Neutrophil (primary cell): ENCODE measurements around the gene TGFBRAP1.
A peak's percentile ranks its signal among the peaks of the same experiment; 100 is the strongest.

ENCODE experiments used
- H3K27ac ChIP-seq: fragments of 200-600 bp; sonication (generic); 2 replicates; pipeline ENCODE4 v1.5.1; 2016; ENCODE audit warnings: mild to moderate bottlenecking, moderate library complexity
- H3K27me3 ChIP-seq: fragments of 200-600 bp; sonication (generic); 2 replicates; pipeline ENCODE4 v1.6.0; 2016; ENCODE audit warnings: mild to moderate bottlenecking
- H3K36me3 ChIP-seq: fragments of 200-600 bp; sonication (generic); 2 replicates; pipeline ENCODE4 v1.5.1; 2017
- H3K4me1 ChIP-seq, 2 experiments: fragments of 200-600 bp in 1 of 2; sonication (generic) in 1 of 2; 1 replicate in 1 of 2; 2 replicates in 1 of 2; pipeline versions ENCODE4 v1.5.1 to v1.6.1; 2013 to 2016; ENCODE audit warnings: low read depth in 1 of 2, low read length in 1 of 2, mild to moderate bottlenecking in 1 of 2, moderate library complexity in 1 of 2; ENCODE audit not compliant: control insufficient read depth in 1 of 2, insufficient read depth in 1 of 2
- H3K4me3 ChIP-seq, 2 experiments: fragments of 200-600 bp in 1 of 2; sonication (generic) in 1 of 2; 1 replicate in 1 of 2; 2 replicates in 1 of 2; pipeline ENCODE4 v1.5.1; 2013 to 2016; ENCODE audit warnings: low read depth in 1 of 2, low read length in 1 of 2, mild to moderate bottlenecking in 1 of 2, moderate library complexity in 1 of 2
- H3K9me3 ChIP-seq: fragments of 200-600 bp; sonication (generic); 2 replicates; pipeline ENCODE4 v1.5.1; 2016
- TF ChIP-seq, protein P1 (sequence below): fragments of 200-600 bp; sonication (generic); IDR thresholded peaks from 2 replicates; pipeline ENCODE4 v1.5.1; 2016; ENCODE audit warnings: antibody characterized with exemption

TGFBRAP1 gene

DNA sequence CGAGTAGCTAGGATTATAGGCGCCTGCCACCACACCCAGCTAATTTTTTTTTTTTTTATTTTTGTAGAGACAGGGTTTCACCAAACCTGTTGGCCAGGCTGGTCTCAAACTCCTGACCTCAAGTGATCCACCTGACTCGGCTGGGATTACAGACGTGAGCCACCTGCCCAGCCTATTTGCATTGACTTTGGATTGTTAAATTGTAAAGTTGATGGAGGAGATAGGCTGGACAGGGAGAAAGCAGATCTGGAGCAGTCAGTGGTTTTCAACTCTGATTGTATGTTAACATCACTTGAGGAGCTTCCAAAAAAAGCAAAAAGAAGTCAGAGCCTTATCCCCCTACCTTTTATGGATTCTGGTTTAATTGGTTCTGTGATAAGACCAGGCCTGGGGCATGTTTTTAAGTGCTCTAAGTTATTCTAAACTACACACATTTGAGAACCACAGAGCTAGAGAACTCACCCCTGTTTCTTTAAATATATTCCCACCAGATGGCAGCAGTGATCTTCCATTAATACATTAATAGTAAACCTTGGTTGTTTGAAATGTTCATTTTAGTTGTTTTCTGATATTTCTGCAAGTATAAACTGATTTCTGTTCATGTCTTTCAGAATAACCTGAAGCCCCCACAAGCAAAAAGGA, 15.3 kb upstream of the TGFBRAP1 start:
- no peak overlapping the region for H3K27ac ChIP-seq
- no peaks in the 10 kb centered on the region for H3K27me3 ChIP-seq

DNA sequence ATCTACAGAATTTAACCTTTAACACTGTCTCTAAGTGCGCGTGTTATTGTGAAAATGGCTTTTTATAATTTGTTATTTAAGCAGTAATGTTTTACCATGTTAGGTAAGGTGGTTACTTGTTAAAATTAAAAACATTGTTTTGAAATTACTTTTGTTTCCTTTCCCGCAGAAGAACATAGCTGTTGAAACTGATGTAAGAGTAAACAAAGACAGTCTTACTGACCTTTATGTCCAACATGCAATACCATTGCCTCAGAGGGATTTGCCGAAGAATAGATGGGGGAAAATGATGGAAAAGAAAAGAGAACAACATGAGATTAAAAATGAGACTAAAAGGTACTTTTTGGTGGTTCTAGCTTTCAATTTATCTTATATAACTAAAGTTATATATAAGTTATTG, 9.9 kb upstream of the TGFBRAP1 start:
- Histone ChIP-seq H3K27me3 (no peaks in the 10 kb centered on the region), H3K27ac (no peak overlapping the region), H3K4me3 (no peak overlapping the region), H3K4me1 (peaks cover 19 to 43% of the 10 kb centered on the region in 2 experiments), H3K36me3 (peaks cover 50% of the 10 kb centered on the region), H3K9me3 (no peaks in the 10 kb centered on the region)
- TF ChIP-seq, protein P1, sequence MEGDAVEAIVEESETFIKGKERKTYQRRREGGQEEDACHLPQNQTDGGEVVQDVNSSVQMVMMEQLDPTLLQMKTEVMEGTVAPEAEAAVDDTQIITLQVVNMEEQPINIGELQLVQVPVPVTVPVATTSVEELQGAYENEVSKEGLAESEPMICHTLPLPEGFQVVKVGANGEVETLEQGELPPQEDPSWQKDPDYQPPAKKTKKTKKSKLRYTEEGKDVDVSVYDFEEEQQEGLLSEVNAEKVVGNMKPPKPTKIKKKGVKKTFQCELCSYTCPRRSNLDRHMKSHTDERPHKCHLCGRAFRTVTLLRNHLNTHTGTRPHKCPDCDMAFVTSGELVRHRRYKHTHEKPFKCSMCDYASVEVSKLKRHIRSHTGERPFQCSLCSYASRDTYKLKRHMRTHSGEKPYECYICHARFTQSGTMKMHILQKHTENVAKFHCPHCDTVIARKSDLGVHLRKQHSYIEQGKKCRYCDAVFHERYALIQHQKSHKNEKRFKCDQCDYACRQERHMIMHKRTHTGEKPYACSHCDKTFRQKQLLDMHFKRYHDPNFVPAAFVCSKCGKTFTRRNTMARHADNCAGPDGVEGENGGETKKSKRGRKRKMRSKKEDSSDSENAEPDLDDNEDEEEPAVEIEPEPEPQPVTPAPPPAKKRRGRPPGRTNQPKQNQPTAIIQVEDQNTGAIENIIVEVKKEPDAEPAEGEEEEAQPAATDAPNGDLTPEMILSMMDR, result no peak

More for the DNA sequence above, 15.3 kb upstream of the TGFBRAP1 start:
- TF ChIP-seq, protein P1, result no peak
- Histone ChIP-seq H3K9me3 (no peaks in the 10 kb centered on the region), H3K36me3 (peaks cover 99% of the 10 kb centered on the region), H3K4me3 (no peak overlapping the region), H3K4me1 (no peaks in the 10 kb centered on the region)

- H3K4me1 ChIP-seq, result peaks cover 19 to 44% of the 10 kb centered on the region in 2 experiments
- peak overlapping the region; percentile 95 for H3K27ac ChIP-seq
- H3K27me3 ChIP-seq, result no peaks in the 10 kb centered on the region
- H3K4me3 ChIP-seq, result peak overlapping the region; percentile 95 to 96
- peaks cover 36% of the 10 kb centered on the region for H3K36me3 ChIP-seq
- no peaks in the 10 kb centered on the region for H3K9me3 ChIP-seq
- TF ChIP-seq, protein P1, result no peak
These were observed 8.5 kb upstream of the TGFBRAP1 start for GRCh38 chr2:105338020-105338385.

DNA sequence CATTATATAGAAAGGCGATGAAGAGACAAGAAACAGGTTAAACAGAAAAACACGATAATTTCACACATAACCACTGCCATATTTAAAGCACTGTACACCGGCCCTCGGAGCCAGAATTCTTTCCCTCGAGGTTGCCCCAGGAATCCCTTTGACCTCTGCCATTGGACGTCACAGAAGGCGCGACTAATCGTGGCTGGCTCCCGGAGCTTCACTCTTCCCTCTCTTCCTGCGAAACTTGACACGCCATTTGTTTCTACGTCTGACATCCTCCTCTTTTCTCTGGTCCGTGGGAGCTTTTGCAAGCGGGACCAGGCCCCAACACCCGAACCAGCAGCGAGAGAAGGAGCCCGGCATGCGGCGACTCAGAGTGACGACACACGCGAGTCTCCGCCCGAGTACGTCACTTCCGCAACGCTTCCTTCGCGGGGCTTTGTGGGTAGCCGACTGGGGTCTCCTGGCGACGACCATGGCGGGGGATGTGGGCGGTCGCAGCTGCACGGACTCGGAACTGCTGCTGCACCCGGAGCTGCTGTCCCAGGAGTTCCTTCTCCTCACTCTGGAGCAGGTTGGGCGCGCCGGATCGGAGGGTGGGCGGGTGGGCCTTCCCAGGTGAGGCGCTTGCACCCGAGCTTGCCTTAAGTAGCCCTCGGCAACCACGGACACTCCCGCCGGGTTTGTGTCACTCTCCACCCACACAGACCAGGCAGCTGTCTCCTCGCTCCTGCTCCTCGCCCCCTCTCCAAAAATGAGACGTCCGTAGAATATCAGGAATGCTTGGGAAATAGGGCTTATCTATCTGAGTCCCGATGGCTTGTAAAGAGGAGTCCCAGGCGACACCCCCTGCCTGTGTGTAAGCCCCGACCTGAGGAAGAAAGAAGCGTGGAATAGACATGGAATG, 7.8 kb upstream of the TGFBRAP1 start, which contains the start of gene C2orf49:
C2orf49 (plus strand) TSS at position 419 of the 898 bp plus-strand sequence; CDS start at position 467, 48 bp downstream.
- no peaks in the 10 kb centered on the region for H3K27me3 ChIP-seq
- H3K9me3 ChIP-seq, result no peaks in the 10 kb centered on the region
- peaks cover 30% of the 10 kb centered on the region for H3K36me3 ChIP-seq

GRCh38 chr2:105336786-105337121, 7.2 kb upstream of the TGFBRAP1 start:
- no peaks in the 10 kb centered on the region for H3K9me3 ChIP-seq
- H3K4me1 ChIP-seq, result peaks cover 19 to 44% of the 10 kb centered on the region in 2 experiments
- no peaks in the 10 kb centered on the region for H3K27me3 ChIP-seq
- H3K4me3 ChIP-seq, result peak overlapping the region; percentile 95 to 96
- H3K36me3 ChIP-seq, result peaks cover 24% of the 10 kb centered on the region
- peak overlapping the region; percentile 95 for H3K27ac ChIP-seq
- TF ChIP-seq, protein P1, result no peak

More for the DNA sequence above, 7.8 kb upstream of the TGFBRAP1 start, which contains the start of gene C2orf49:
- Histone ChIP-seq H3K4me3 (peak within 1 kb of the TSS; percentile 95 to 96), H3K4me1 (peaks cover 19 to 44% of the 10 kb centered on the region in 2 experiments), H3K27ac (peak within 1 kb of the TSS; percentile 95)
- TF ChIP-seq, protein P1, result peak; percentile 21
